A549 (cell line): ENCODE results near the gene ZC3H12C. TPM values are rescaled to one million over a fixed set of nuclear protein-coding genes. Genes with fewer than 3 reads are reported as not detected.

Experiments used
- ATAC-seq, 2 experiments: fragments of 200-7000 bp in 1 of 2; fragments of >200 bp in 1 of 2; cut with Nextera tagmentation in 1 of 2; cut with Tn5 transposase in 1 of 2; 3 replicates each; pipeline versions ENCODE4 v1.8.0 to v1.9.1; 2018 to 2020; ENCODE audit warnings: mild to moderate bottlenecking in 1 of 2, moderate library complexity in 1 of 2
- CTCF ChIA-PET: fragments of 300-600 bp; sonication (Branson Sonifier 250); formaldehyde crosslinking; extraction: SDS; loops from one replicate; lab custom pipeline; 2021; ENCODE audit warnings: antibody characterized with exemption, inconsistent platforms; lab: Yijun Ruan, JAX
- POLR2A ChIA-PET: fragments of 350-600 bp; formaldehyde crosslinking; extraction: SDS; loops from one replicate; lab custom pipeline; 2021; ENCODE audit warnings: antibody characterized with exemption, inconsistent platforms; lab: Yijun Ruan, JAX
- DNase-seq, 2 experiments: peaks; one replicate each; pipeline versions ENCODE4 v3.0.0 to v3.0.0-alpha.2; 2011 to 2016; ENCODE audit warnings: low read depth in 1 of 2, low spot score in 1 of 2
- FAIRE-seq: peaks from 2 replicates; lab custom pipeline; 2011; peaks lifted over from hg19 to GRCh38; lab: Jason Lieb, UNC
- H3K27ac ChIP-seq, 2 experiments: fragments of >200 bp; sonication (Bioruptor Twin); formaldehyde crosslinking; 3 replicates each; pipeline ENCODE4 v1.5.1; 2016 to 2017
- H3K4me1 ChIP-seq: fragments of >200 bp; sonication (Bioruptor Twin); formaldehyde crosslinking; 3 replicates; pipeline ENCODE4 v1.6.1; 2016
- H3K4me2 ChIP-seq: fragments of >200 bp; sonication (Bioruptor Twin); formaldehyde crosslinking; 3 replicates; pipeline ENCODE4 v1.6.1; 2016
- H3K4me3 ChIP-seq: fragments of >200 bp; sonication (Bioruptor Twin); formaldehyde crosslinking; 3 replicates; pipeline ENCODE4 v1.5.1; 2016
- H3K9me3 ChIP-seq: fragments of >200 bp; sonication (Bioruptor Twin); formaldehyde crosslinking; 3 replicates; pipeline ENCODE4 v1.6.1; 2016
- BCL3 ChIP-seq: fragments of >200 bp; sonication (Bioruptor Twin); formaldehyde crosslinking; IDR thresholded peaks from 3 replicates; pipeline ENCODE4 v1.6.1; 2016
- CEBPB ChIP-seq, 2 experiments: fragments of >200 bp in 1 of 2; sonication (Bioruptor Twin) in 1 of 2; formaldehyde crosslinking in 1 of 2; IDR thresholded peaks; 2 replicates each; pipeline ENCODE4 v1.6.1; 2012 to 2016
- CHD4 ChIP-seq: fragments of 200-600 bp; sonication (generic); IDR thresholded peaks from 2 replicates; pipeline ENCODE4 v1.6.1; 2016; ENCODE audit warnings: antibody characterized with exemption, mild to moderate bottlenecking, borderline replicate concordance
- EHF ChIP-seq: fragments of 250-450 bp; sonication (Bioruptor Pico); IDR thresholded peaks from 2 replicates; pipeline ENCODE4 v1.5.0; 2020; ENCODE audit warnings: mild to moderate bottlenecking
- HEYL ChIP-seq: fragments of 250-450 bp; sonication (Bioruptor Pico); IDR thresholded peaks from 2 replicates; pipeline ENCODE4 v1.8.0; 2021; ENCODE audit warnings: mild to moderate bottlenecking, moderate library complexity
- HOXB13 ChIP-seq: fragments of 250-450 bp; sonication (Bioruptor Pico); IDR thresholded peaks from 2 replicates; pipeline ENCODE4 v1.5.0; 2020; ENCODE audit warnings: low read depth, mild to moderate bottlenecking, moderate library complexity
- HOXB5 ChIP-seq: fragments of 250-450 bp; sonication (Bioruptor Pico); IDR thresholded peaks from 2 replicates; pipeline ENCODE4 v1.5.0; 2020; ENCODE audit warnings: mild to moderate bottlenecking, moderate library complexity
- JUNB ChIP-seq: fragments of >200 bp; sonication (Bioruptor Twin); formaldehyde crosslinking; IDR thresholded peaks from 2 replicates; pipeline ENCODE4 v1.6.1; 2016
- MAZ ChIP-seq: fragments of 150-350 bp; IDR thresholded peaks from 2 replicates; pipeline ENCODE4 v1.6.1; 2014; ENCODE audit warnings: antibody characterized with exemption, low read depth, low read length, borderline replicate concordance
- NFE2L2 ChIP-seq: fragments of 150-350 bp; conservative IDR thresholded peaks from 2 replicates; pipeline ENCODE4 v1.6.1; 2014; ENCODE audit warnings: low read length
- NPAS2 ChIP-seq: fragments of 250-450 bp; sonication (Bioruptor Pico); IDR thresholded peaks from 2 replicates; pipeline ENCODE4 v1.8.0; 2022; ENCODE audit warnings: mild to moderate bottlenecking, moderate library complexity, borderline replicate concordance
- PBX3 ChIP-seq: IDR thresholded peaks from 2 replicates; pipeline ENCODE4 v1.6.1; 2012
- PHF8 ChIP-seq: fragments of 200-600 bp; sonication (generic); IDR thresholded peaks from 2 replicates; pipeline ENCODE4 v1.6.1; 2016; ENCODE audit warnings: low read depth, mild to moderate bottlenecking, antibody characterized with exemption, moderate library complexity, borderline replicate concordance
- POLR2A ChIP-seq: IDR thresholded peaks from 2 replicates; pipeline ENCODE4 v1.6.1; 2012; ENCODE audit warnings: mild to moderate bottlenecking, low read length
- RAD21 ChIP-seq, 2 experiments: fragments of >200 bp in 1 of 2; sonication (Bioruptor Twin) in 1 of 2; formaldehyde crosslinking in 1 of 2; IDR thresholded peaks in 1 of 2; conservative IDR thresholded peaks in 1 of 2; 2 replicates in 1 of 2; 3 replicates in 1 of 2; pipeline ENCODE4 v1.6.1; 2012 to 2018; ENCODE audit warnings: inconsistent platforms in 1 of 2
- RARB ChIP-seq: fragments of 250-450 bp; sonication (Bioruptor Pico); IDR thresholded peaks from 2 replicates; pipeline ENCODE4 v1.8.0; 2021; ENCODE audit warnings: mild to moderate bottlenecking, moderate library complexity
- RFX5 ChIP-seq: fragments of 450-650 bp; IDR thresholded peaks from 2 replicates; pipeline ENCODE4 v1.7.1; 2014; ENCODE audit warnings: antibody characterized with exemption, mild to moderate bottlenecking, moderate library complexity
- SMC3 ChIP-seq: fragments of >200 bp; sonication (Bioruptor Twin); formaldehyde crosslinking; IDR thresholded peaks from 3 replicates; pipeline ENCODE4 v1.6.1; 2018; ENCODE audit warnings: inconsistent platforms
- TFCP2L1 ChIP-seq: fragments of 250-450 bp; sonication (Bioruptor Pico); IDR thresholded peaks from 2 replicates; pipeline ENCODE4 v1.5.0; 2021; ENCODE audit warnings: mild to moderate bottlenecking
- WGBS: methylation state at CpG from one replicate; pipeline ENCODE4 v1.1.6; 2017; ENCODE audit errors: missing lambda C conversion rate; 5-methylcytosine and 5-hydroxymethylcytosine counted together
- polyA plus RNA-seq, 4 experiments: library from polyadenylated mRNA; depleted of rRNA in 3 of 4; stranded (reverse); fragments of >200 nt; fragmentation: RNase III in 1 of 4; extraction: RNeasy Plus Mini Kit Qiagen cat#74134 plus additional on column Dnase treatment in 1 of 4; gene quantifications; 2 replicates in 3 of 4; 3 replicates in 1 of 4; pipeline ENCODE4 v1.2.3, GENCODE V29; 2011 to 2017

The ZC3H12C gene
- polyA plus RNA-seq, 2 of the 4 experiments (the other 2 are of a cell fraction): 3.1 to 12.4 TPM

- DNase-seq: no peak
- 94% methylated on average over 9 of the region's 9 CpGs for WGBS
- no peak for FAIRE-seq
- peaks cover 79% of the 10 kb centered on the region for H3K4me1 ChIP-seq
- peak overlapping the region; percentile 92 to 98 for H3K27ac ChIP-seq
- no peak overlapping the region for H3K4me3 ChIP-seq
- POLR2A ChIA-PET: no interaction called here
- CTCF ChIA-PET: interaction anchor here (1.2 to 4.4 kb wide), 5 partner anchors 23 to 231 kb away, joined by 3 to 27 read pairs (median 5); partner anchors contain the start of gene FDX1
- no peak for ATAC-seq
- H3K9me3 ChIP-seq: peaks cover under 1% of the 10 kb centered on the region; the same call in 1 of the 3 replicates
- H3K4me2 ChIP-seq: peak overlapping the region; percentile 82; the same call in 2 of the 3 replicates
- TF ChIP-seq HEYL: no peak
- no peak for TF ChIP-seq RAD21 (conservative IDR thresholded peaks at IDR 0.05 in 1 of 2, IDR thresholded peaks at IDR 0.05 in 1 of 2)
- no peak for TF ChIP-seq BCL3
- no peak for TF ChIP-seq EHF
- TF ChIP-seq RFX5: no peak
- no peak for TF ChIP-seq CHD4
- no peak for TF ChIP-seq POLR2A
- no peak for TF ChIP-seq MAZ
- no peak for TF ChIP-seq SMC3
- no peak for TF ChIP-seq PBX3
- TF ChIP-seq HOXB5 (CRISPR knock-in tag): no peak
- no peak for TF ChIP-seq HOXB13
- no peak for TF ChIP-seq NFE2L2
- no peak for TF ChIP-seq RARB
- TF ChIP-seq NPAS2 (CRISPR knock-in tag): no peak
- TF ChIP-seq JUNB: no peak
Measured at GRCh38 chr11:110198031-110198729, 105.0 kb downstream of the ZC3H12C start.

GRCh38 chr11:110199184-110199981 lies 106.2 kb downstream of the ZC3H12C start:
- H3K27ac ChIP-seq: peak overlapping the region; percentile 92 to 98
- FAIRE-seq: no peak
- WGBS: 72% methylated on average over 4 of the region's 4 CpGs
- H3K4me2 ChIP-seq: peak overlapping the region; percentile 1; the same call in 2 of the 3 replicates
- DNase-seq: no peak
- CTCF ChIA-PET: interaction anchor here (0.9 to 4.4 kb wide), 8 partner anchors 9 to 254 kb away, joined by 3 to 35 read pairs (median 5); partner anchors contain the start of gene FDX1
- no peak for TF ChIP-seq TFCP2L1
- peak in 1 of 2 experiments; percentile 56; a peak in 1 of 4 replicates for TF ChIP-seq CEBPB (IDR thresholded peaks at IDR 0.05)
- TF ChIP-seq PHF8: no peak
- TF ChIP-seq BCL3: no peak
- TF ChIP-seq, all 56 proteins: peak for 1
- POLR2A ChIA-PET: no interaction called here
- Histone ChIP-seq H3K9me3 (no peaks in the 10 kb centered on the region), H3K4me1 (peaks cover 68% of the 10 kb centered on the region), H3K4me3 (no peak overlapping the region)
- no peak for ATAC-seq
